Caco-2 (cell line): Measurements from ENCODE around the gene MRPS30. TPM values are rescaled to one million over a fixed set of nuclear protein-coding genes. Genes with fewer than 3 reads are reported as not detected.

Source experiments
- Bru-seq: library from RNA; stranded (reverse); fragments of 400-500 nt; gene quantifications from one replicate; lab custom pipeline; 2021; lab: Mats Ljungman, UMichigan
- BruChase-seq, 2 experiments: library from RNA; stranded (reverse); fragments of 400-500 nt; gene quantifications; one replicate each; lab custom pipeline; 2021; lab: Mats Ljungman, UMichigan
- BruUV-seq: library from RNA; stranded (reverse); fragments of 400-500 nt; replicated peaks from 2 replicates; lab custom pipeline; 2021; lab: Mats Ljungman, UMichigan
- CTCF ChIA-PET: fragments of 300-600 bp; sonication (Branson Sonifier 250); formaldehyde crosslinking; loops from one replicate; lab custom pipeline; 2022; ENCODE audit warnings: antibody characterized with exemption; lab: Charles Lee
- POLR2A ChIA-PET: fragments of 300-600 bp; sonication (Branson Sonifier 250); formaldehyde crosslinking; loops from one replicate; lab custom pipeline; 2022; ENCODE audit warnings: antibody characterized with exemption; lab: Charles Lee
- DNase-seq, 2 experiments: peaks; one replicate each; pipeline versions ENCODE4 v3.0.0 to v3.0.0-alpha.2; 2020 to 2022
- H3K27me3 ChIP-seq: replicated peaks from 2 replicates; pipeline ENCODE4 v1.6.0; 2011; ENCODE audit warnings: low read length; ENCODE audit not compliant: control insufficient read depth, insufficient read depth
- H3K36me3 ChIP-seq: 2 replicates; pipeline ENCODE4 v1.5.1; 2011; ENCODE audit warnings: low read length; ENCODE audit not compliant: control insufficient read depth, insufficient read depth
- H3K4me1 ChIP-seq: fragments of 250-450 bp; sonication (Bioruptor Pico); 2 replicates; pipeline ENCODE4 v1.5.1; 2020; ENCODE audit warnings: mild to moderate bottlenecking
- H3K4me3 ChIP-seq: 2 replicates; pipeline ENCODE4 v1.5.1; 2011; ENCODE audit warnings: low read depth, mild to moderate bottlenecking, control low read depth, low read length
- H3K9me3 ChIP-seq: fragments of 250-450 bp; sonication (Bioruptor Pico); 2 replicates; pipeline ENCODE4 v1.5.1; 2020; ENCODE audit warnings: mild to moderate bottlenecking, moderate library complexity
- H3K27ac Mint-ChIP-seq: one replicate; pipeline ENCODE4 v1.8.0; 2022; ENCODE audit warnings: mixed read lengths; ENCODE audit not compliant: unreplicated experiment
- H3K27me3 Mint-ChIP-seq: one replicate; pipeline ENCODE4 v1.8.0; 2022; ENCODE audit warnings: mixed read lengths; ENCODE audit not compliant: insufficient read depth, unreplicated experiment
- H3K36me3 Mint-ChIP-seq: one replicate; pipeline ENCODE4 v1.8.0; 2022; ENCODE audit warnings: mild to moderate bottlenecking, mixed read lengths; ENCODE audit not compliant: insufficient read depth, unreplicated experiment
- H3K4me1 Mint-ChIP-seq: one replicate; pipeline ENCODE4 v1.8.0; 2022; ENCODE audit warnings: low read depth, mixed read lengths; ENCODE audit not compliant: unreplicated experiment
- H3K4me3 Mint-ChIP-seq: one replicate; pipeline ENCODE4 v1.8.0; 2022; ENCODE audit warnings: mild to moderate bottlenecking, moderate library complexity, mixed read lengths; ENCODE audit not compliant: unreplicated experiment
- H3K9me3 Mint-ChIP-seq: one replicate; pipeline ENCODE4 v1.8.0; 2022; ENCODE audit warnings: mixed read lengths; ENCODE audit not compliant: unreplicated experiment
- intact Hi-C: fragments of 100-400 bp; cut with micrococcal nuclease; formaldehyde crosslinking; loops from one replicate; pipeline ENCODE4 v1.10.0; 2022; ENCODE audit not compliant: unreplicated experiment
- long read RNA-seq: library from polyadenylated mRNA; stranded (forward); transcript quantifications from one replicate; pipeline ENCODE4 v2.0.0, GENCODE V29; 2022
- total RNA-seq: library from RNA; stranded (reverse); gene quantifications from 2 replicates; pipeline ENCODE4 v1.2.3, GENCODE V29; 2022
- TF ChIP-seq, protein P1 (sequence below), 2 experiments: fragments of 200-600 bp in 1 of 2; IDR thresholded peaks; 1 replicate in 1 of 2; 2 replicates in 1 of 2; pipeline versions ENCODE4 v1.5.1 to v1.8.0; 2011 to 2022; ENCODE audit warnings: antibody characterized with exemption in 1 of 2, control low read depth in 1 of 2, inconsistent platforms in 1 of 2, low read depth in 1 of 2, low read length in 1 of 2, mild to moderate bottlenecking in 1 of 2, moderate library complexity in 1 of 2; ENCODE audit not compliant: insufficient read depth in 1 of 2, severe bottlenecking in 1 of 2, unreplicated experiment in 1 of 2

The MRPS30 gene
- total RNA-seq (62.2 and 65.3 TPM in 2 replicates), Bru-seq, nascent RNA (percentile 95 among the genes with signal in this experiment), BruChase-seq, experiment 1, labeled RNA remaining after a 2-hour chase (percentile 95 among the genes with signal in this experiment), BruChase-seq, experiment 2, labeled RNA remaining after a 6-hour chase (percentile 94 among the genes with signal in this experiment)
- long read RNA-seq, transcript MRPS30-202 (5 exons, 1,678 nt), result major isoform, 191 of 209 reads
- long read RNA-seq, partial matches to known transcripts, result 3 of 209 reads
- long read RNA-seq, other reads (novel, unspliced or antisense), result 15 of 209 reads

DNA sequence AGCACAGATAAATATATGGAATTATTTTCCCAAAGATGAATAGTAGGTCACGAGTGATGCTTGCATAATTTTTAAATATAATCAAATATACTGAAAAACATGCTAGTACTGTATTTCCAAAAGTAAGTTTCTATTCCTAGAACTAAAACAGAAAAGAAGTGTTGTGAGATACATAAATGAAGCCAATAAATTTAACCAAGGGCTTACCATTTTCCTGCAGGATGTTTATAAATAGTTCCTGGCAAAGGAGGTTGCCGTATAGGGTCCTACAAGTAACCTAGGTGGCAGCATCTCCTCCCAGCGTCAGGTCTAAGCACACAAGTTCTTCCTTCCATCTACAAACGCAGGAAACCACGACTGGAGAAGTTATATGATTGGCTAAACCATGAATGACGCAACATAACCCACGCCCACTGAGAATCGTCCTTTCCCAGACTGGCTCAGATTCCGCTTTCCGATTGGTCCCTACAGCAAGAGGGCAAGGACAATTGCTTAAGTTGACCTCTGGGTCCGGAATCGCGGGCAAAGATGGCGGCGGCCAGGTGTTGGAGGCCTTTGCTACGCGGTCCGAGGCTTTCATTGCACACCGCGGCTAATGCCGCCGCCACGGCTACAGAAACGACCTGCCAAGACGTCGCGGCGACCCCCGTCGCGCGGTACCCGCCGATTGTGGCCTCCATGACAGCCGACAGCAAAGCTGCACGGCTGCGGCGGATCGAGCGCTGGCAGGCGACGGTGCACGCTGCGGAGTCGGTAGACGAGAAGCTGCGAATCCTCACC is at the start of gene MRPS30:
MRPS30 (plus strand) TSS at position 513 of the 780 bp plus-strand sequence; CDS start at position 529, 16 bp downstream.
- no peaks in the 10 kb centered on the region for H3K4me1 Mint-ChIP-seq
- H3K36me3 Mint-ChIP-seq, result peaks cover 23% of the 10 kb centered on the region
- TF ChIP-seq, protein P1, sequence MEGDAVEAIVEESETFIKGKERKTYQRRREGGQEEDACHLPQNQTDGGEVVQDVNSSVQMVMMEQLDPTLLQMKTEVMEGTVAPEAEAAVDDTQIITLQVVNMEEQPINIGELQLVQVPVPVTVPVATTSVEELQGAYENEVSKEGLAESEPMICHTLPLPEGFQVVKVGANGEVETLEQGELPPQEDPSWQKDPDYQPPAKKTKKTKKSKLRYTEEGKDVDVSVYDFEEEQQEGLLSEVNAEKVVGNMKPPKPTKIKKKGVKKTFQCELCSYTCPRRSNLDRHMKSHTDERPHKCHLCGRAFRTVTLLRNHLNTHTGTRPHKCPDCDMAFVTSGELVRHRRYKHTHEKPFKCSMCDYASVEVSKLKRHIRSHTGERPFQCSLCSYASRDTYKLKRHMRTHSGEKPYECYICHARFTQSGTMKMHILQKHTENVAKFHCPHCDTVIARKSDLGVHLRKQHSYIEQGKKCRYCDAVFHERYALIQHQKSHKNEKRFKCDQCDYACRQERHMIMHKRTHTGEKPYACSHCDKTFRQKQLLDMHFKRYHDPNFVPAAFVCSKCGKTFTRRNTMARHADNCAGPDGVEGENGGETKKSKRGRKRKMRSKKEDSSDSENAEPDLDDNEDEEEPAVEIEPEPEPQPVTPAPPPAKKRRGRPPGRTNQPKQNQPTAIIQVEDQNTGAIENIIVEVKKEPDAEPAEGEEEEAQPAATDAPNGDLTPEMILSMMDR (IDR thresholded peaks at IDR 0.05; ENCODE audit: insufficient read depth in 1 of 2, low read depth in 1 of 2, low read length in 1 of 2, severe bottlenecking in 1 of 2, unreplicated experiment in 1 of 2), result peak; percentile 19 to 61
- ChIA-PET POLR2A (no interaction called here), CTCF (no interaction called here)
- peak within 1 kb of the TSS; percentile 98 for H3K4me3 Mint-ChIP-seq
- intact Hi-C loops, result loop anchor here (2.0 kb wide), 1 partner anchor 24 kb away; no protein-coding TSS in a partner anchor
- Histone ChIP-seq H3K4me1 (0 out of 2 replicates have a peak, but pooled peaks cover 3% of the 10 kb centered on the region), H3K27me3 (no peaks in the 10 kb centered on the region), H3K36me3 (no peaks in the 10 kb centered on the region; the same call in none of the 2 replicates), H3K4me3 (peak within 1 kb of the TSS; percentile 76), H3K9me3 (no peaks in the 10 kb centered on the region)
- H3K27me3 Mint-ChIP-seq, result no peaks in the 10 kb centered on the region
- peak; percentile 94 to 97 for DNase-seq
- no peaks in the 10 kb centered on the region for H3K9me3 Mint-ChIP-seq
- peak within 1 kb of the TSS; percentile 95 for H3K27ac Mint-ChIP-seq
- TSS peak; percentile 63 for BruUV-seq

DNA sequence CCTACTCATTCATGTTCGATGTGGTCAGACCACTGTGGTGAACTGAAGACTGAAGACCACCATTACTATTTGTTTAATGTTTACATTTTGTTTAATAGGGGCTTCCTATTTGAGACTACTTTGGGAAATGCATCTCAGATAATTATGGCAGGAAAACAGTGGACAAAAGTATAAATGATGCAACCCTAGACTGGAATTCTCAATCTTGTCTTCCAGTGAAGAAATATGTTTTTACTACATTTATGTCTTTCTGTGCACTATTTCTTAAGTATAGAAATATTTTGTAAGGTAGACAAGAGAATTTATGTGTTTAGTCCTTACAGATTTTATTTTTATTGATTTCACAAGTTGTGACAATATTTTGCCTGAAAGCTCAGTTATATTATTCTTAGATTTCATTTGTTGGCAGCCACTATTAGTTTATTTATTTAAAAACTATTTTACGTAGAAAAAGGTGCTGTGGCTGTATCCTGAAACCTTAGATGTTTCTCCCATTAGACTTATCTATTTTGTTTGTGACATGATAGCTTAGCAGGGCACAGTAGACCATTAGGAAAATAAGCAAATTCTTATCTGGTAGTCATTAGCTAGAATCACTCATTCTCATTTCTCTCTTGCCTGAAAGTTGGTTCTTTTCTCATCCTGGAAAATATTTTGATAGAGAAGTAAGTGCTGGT is 39.4 kb upstream of the MRPS30 start:
- Mint-ChIP-seq H3K9me3 (no peaks in the 10 kb centered on the region), H3K27ac (no peak overlapping the region), H3K36me3 (no peaks in the 10 kb centered on the region), H3K27me3 (no peaks in the 10 kb centered on the region), H3K4me1 (no peaks in the 10 kb centered on the region), H3K4me3 (no peak overlapping the region)
- BruUV-seq, result no TSS peak
- TF ChIP-seq, protein P1 (IDR thresholded peaks at IDR 0.05; ENCODE audit: insufficient read depth in 1 of 2, low read depth in 1 of 2, low read length in 1 of 2, severe bottlenecking in 1 of 2, unreplicated experiment in 1 of 2), result no peak
- Histone ChIP-seq H3K27me3 (no peaks in the 10 kb centered on the region), H3K4me3 (no peak overlapping the region), H3K36me3 (no peaks in the 10 kb centered on the region), H3K9me3 (no peaks in the 10 kb centered on the region), H3K4me1 (no peaks in the 10 kb centered on the region)
- ChIA-PET POLR2A (no interaction called here), CTCF (no interaction called here)
- no peak for DNase-seq
- intact Hi-C loops, result no loop called here

DNA sequence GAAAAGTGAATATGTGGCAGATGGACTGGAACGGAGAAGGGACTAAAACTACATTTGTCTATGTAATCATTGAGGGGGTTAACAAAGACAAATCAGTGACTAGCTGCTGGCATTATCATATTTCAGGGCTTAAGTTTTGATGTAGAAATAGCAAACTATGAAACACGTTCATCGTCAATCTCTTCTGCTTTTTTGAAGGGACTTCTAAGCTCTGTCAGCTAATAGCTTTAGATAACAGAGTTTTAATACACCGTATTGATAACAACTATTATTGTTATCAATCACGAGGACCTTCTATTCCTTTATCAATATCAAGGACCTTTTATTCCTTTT is 38.9 kb upstream of the MRPS30 start:
- Mint-ChIP-seq H3K27ac (no peak overlapping the region), H3K4me1 (no peaks in the 10 kb centered on the region), H3K27me3 (no peaks in the 10 kb centered on the region), H3K9me3 (no peaks in the 10 kb centered on the region), H3K4me3 (no peak overlapping the region), H3K36me3 (no peaks in the 10 kb centered on the region)
- H3K4me1 ChIP-seq, result no peaks in the 10 kb centered on the region
- H3K4me3 ChIP-seq, result no peak overlapping the region
- H3K27me3 ChIP-seq, result no peaks in the 10 kb centered on the region
- H3K36me3 ChIP-seq, result no peaks in the 10 kb centered on the region
- intact Hi-C loops, result no loop called here
- no peaks in the 10 kb centered on the region for H3K9me3 ChIP-seq
- CTCF ChIA-PET, result no interaction called here
- POLR2A ChIA-PET, result no interaction called here
- TF ChIP-seq, protein P1 (IDR thresholded peaks at IDR 0.05; ENCODE audit: insufficient read depth in 1 of 2, low read depth in 1 of 2, low read length in 1 of 2, severe bottlenecking in 1 of 2, unreplicated experiment in 1 of 2), result no peak
- no TSS peak for BruUV-seq
- DNase-seq, result no peak
